HG02981 (cell line): ENCODE measurements around the gene DCBLD1.
"Not testable (repeated sequence)": the region's sequence is repeated elsewhere in the genome, so short reads cannot be mapped to it uniquely, and the experiment has no call there.

Experiments
- ATAC-seq: cut with Tn5 transposase; IDR thresholded peaks from one replicate; pipeline ENCODE4 v1.9.1; 2021; ENCODE audit warnings: mild to moderate bottlenecking, moderate library complexity; ENCODE audit not compliant: unreplicated experiment

DCBLD1 gene

GRCh38 chr6:117497237-117497636 lies 14.8 kb downstream of the DCBLD1 start:
- ATAC-seq = no peak

- no peak for ATAC-seq
Observed at GRCh38 chr6:117498159-117498558, 15.7 kb downstream of the DCBLD1 start.

GRCh38 chr6:117501722-117502121 lies 19.2 kb downstream of the DCBLD1 start:
- no peak for ATAC-seq

GRCh38 chr6:117502580-117502979 lies 20.1 kb downstream of the DCBLD1 start:
- ATAC-seq = no peak

GRCh38 chr6:117503211-117503610 lies 20.7 kb downstream of the DCBLD1 start:
- ATAC-seq = no peak

DNA sequence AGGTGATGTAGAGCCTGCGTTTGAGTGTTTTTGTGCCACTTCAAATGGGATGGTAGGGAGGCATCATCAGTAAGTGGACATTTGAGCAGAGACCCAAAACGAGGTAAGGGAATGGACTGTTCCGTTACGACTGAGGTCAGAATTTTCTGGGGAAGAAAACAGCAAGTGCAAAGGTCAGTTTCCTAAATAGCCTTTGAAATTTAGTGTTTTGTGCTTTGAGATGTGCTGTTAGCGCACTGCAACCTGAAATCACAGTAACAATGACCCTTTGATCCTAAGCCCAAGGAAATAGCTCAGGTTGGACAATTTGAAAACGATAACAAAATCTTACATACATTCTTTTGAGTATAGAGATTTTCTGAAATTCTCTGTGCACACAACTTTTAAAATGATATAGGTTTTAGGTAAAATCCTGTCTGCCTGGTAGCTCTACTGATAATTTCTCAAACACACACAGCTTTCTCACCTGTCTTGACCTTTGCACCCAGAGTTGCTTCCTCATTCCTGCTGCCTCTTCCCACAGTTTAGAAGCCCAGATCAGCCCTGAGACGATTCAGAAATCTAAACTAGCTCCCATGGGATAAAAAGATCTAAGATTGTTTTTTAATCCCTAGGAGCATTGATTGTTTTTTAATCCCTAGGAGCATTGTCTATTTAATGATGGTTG lies 22.1 kb downstream of the DCBLD1 start:
- no peak for ATAC-seq

- no peak for ATAC-seq
Observed at GRCh38 chr6:117505311-117505710, 22.8 kb downstream of the DCBLD1 start.

DNA sequence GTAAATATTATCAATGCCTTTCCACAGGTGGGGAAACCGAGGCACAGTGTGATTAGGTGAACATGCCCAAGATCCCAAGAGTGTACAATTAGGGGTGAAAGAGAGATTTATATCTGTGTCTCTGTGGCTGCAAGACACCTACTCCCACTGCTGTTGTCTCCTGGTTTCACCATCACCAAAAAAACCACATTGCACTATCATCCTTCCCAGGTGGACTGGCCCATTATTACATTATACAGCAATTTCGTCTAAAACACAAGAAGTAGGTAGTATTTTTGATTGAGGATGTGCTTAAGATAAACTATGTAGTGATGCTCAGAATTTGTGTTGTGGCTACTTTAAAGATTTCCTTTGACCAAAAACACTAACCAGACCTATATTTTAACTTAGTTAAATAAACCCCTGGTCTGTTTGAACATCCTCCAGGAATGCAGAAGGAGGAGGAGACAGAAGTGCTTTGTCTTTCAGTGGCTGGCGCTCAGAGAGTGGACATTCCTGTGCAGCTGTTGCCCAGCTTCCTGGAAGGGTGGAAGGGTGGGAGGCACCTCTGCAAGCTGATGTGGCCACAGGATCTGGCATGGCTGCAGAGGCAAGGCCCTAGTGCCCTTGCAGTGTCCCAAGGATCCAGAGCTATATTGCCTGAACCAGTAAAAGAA lies 23.8 kb downstream of the DCBLD1 start:
- ATAC-seq = no peak

- ATAC-seq = no peak
Observed at GRCh38 chr6:117506907-117507306, 24.4 kb downstream of the DCBLD1 start.

DNA sequence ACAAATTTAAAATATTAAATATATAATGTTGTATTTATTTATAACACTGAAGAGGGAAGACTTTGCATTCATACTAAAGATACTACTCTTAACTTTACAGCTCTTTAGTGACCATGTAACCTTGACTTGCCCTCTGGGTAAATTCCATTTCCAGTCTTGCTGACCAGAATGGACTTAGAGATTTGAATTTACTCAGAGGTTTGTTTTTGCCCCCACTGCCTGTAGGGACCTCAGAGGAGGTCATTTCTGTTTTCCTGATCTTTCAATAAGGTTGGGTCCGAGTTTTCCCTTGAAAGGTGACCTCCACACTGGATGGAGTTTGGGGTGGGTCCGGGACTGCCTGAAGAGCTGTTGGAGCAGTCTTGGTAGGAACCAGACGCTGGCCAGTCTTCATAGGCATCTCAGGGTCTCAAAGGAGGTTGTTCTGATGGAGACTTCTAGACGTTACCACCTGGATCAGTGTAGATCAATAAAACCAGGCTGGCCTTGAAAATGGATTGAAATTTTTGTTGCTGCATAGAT lies 26.0 kb downstream of the DCBLD1 start:
- no peak for ATAC-seq

GRCh38 chr6:117509021-117509420 lies 26.5 kb downstream of the DCBLD1 start:
- no peak for ATAC-seq

DNA sequence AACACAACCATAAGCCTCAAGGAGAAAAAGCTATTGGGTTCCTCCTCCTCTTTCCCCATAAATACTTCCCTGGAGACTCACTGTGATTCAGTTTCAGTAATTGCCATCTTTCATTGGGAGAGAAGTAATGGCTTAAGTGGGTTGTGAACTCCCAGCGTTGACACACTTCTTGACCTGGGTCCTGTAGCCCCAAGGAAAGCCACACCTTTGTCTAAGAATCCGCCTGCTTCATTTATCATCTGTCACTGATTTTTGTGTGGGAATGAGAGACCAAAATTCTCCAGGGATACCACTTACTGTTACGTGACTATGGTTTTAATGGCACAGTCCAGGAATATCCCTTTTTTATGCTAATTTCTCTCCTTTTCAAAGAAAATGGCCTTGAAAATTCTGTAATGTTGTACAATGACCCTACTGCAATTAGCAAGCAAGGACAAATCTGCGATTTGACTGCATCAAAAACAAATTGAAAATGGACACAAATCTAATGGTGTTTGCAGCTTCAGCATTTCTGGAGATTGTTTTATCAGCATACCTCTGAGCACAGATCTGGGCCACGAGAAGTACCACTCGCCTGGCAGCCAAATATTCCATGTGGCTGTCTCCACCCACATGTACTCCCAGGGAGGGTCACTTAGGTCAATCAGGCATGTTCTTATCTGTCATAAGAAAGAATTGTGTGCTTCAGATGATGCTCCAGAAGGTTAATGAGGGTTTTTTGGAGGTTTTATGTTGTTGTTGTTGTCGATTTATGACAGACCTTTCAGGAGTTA lies 29.8 kb downstream of the DCBLD1 start:
- ATAC-seq = no peak

GRCh38 chr6:117512987-117513573 lies 30.6 kb downstream of the DCBLD1 start:
- ATAC-seq = no peak

DNA sequence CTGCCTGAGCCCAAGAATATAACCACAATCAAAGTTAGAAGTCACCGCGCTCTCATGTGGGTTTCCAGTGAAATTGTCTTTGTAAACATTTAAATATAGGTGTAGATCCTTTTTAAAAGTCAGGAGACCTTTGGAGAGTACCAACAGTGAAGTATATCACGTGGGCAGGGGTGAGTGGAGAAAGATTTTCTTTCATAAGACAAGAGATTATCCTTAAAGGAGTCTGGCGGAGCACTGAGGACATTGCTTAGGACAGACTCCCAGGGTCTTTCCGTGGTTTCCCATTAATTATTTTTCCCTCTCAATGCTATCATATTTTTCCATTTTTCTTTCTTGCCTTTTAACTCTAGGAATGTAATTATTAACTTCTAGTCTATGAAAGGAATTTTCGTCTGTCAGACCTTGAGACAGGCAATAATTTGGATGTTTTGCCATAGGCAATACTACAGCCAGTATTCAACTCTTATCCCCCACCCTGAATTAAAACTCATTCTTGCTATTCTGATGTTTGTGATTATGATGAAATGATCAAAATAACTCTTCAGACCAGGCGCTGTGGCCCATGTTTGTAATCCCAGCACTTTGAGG lies 31.4 kb downstream of the DCBLD1 start:
- ATAC-seq = no peak

GRCh38 chr6:117514655-117515054 lies 32.2 kb downstream of the DCBLD1 start:
- no peak for ATAC-seq

DNA sequence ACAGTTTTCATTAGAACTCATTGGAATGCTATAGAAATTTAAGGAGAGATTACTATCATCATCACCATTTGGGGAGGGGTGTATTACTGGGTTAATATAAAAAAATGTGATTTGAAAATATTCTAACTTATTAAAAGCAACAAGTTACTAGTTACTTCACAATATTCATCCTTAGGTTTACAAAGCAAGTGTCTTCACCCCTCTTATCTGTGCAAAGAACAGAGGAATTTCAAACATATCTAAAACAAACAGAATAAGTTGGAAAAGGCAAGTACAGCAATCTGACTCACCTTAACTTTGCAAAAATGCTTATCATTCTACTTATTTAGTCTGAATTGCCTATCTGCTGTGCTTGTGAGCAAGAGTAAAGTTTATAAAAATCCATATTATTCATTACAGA lies 32.9 kb downstream of the DCBLD1 start:
- no peak for ATAC-seq

GRCh38 chr6:117517995-117518394 lies 35.5 kb downstream of the DCBLD1 start:
- not testable (repeated sequence) for ATAC-seq

- no peak for ATAC-seq
Observed at GRCh38 chr6:117518870-117519269, 36.4 kb downstream of the DCBLD1 start.

DNA sequence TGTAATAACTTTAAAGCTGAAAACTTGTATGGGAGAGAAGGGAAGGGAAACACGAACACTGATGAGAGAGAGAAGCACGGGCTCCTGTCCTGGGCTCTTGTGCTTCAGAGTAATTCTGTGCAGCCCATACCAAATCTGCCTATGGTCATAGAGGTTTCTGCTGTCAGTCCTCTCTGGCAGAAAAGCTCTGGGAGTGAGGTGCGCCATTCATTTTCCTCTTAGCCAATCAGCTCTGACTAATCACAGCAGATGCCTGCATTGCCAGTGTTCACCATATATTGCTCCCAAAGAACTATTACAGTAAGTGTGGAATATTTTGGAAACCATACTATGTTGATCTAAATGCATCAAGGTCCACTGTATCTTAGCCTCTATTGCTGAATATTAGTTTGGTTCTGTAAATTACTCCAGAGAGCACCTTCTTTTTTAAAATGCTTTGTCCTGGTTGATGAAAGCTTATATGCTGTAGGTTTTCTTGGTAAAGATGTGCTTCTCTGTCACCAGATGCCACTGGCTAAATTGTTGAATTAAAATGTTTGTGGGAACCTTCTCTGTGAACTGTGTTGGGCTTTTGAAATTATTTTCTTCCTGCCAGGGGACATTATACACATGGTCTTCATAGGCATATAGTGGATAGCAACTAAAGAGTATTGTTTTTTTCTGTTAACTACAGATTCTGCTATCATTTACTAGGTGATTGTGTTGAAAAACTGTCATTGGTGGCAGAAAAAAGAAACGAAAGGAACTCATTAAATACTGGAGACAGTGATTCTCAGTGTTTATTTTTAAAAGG lies 38.3 kb downstream of the DCBLD1 start:
- no peak for ATAC-seq

GRCh38 chr6:117521791-117522502 lies 39.5 kb downstream of the DCBLD1 start:
- ATAC-seq = no peak
